Tibial artery (tissue), 4 donors: Measurements from ENCODE around the gene SYTL3.

Experiments
- DNase-seq, 2 donors: peaks; one replicate each; pipeline ENCODE4 v3.0.0-alpha.2; 2019
- H3K27ac ChIP-seq, 2 donors: fragments of 200-600 bp; sonication (generic) in 1 of 2; 1 replicate in 1 of 2; 2 replicates in 1 of 2; pipeline ENCODE4 v1.5.1; 2018 to 2019; ENCODE audit warnings: mild to moderate bottlenecking in 1 of 2
- H3K27me3 ChIP-seq, 2 donors: fragments of 200-600 bp; sonication (generic) in 1 of 2; one replicate each; pipeline versions ENCODE4 v1.5.1 to v1.6.0; 2016 to 2019
- H3K36me3 ChIP-seq, 3 donors: fragments of 200-600 bp; sonication (generic) in 2 of 3; one replicate each; pipeline ENCODE4 v1.5.1; 2016 to 2019; ENCODE audit warnings: mild to moderate bottlenecking in 2 of 3
- H3K4me1 ChIP-seq, 4 donors: fragments of 200-600 bp; sonication (generic) in 2 of 4; 1 replicate in 3 of 4; 2 replicates in 1 of 4; pipeline ENCODE4 v1.5.1; 2016 to 2019
- H3K4me3 ChIP-seq, 2 donors: fragments of 200-600 bp; sonication (generic) in 1 of 2; 1 replicate in 1 of 2; 2 replicates in 1 of 2; pipeline ENCODE4 v1.5.1; 2018 to 2019; ENCODE audit warnings: mild to moderate bottlenecking in 2 of 2
- H3K9me3 ChIP-seq, 3 donors: fragments of 200-600 bp; sonication (generic) in 1 of 3; one replicate each; pipeline ENCODE4 v1.5.1; 2016 to 2019
- CTCF ChIP-seq, 2 experiments: fragments of 200-600 bp in 1 of 2; fragments of 450-650 bp in 1 of 2; IDR thresholded peaks; one replicate each; pipeline ENCODE4 v1.5.1; 2017 to 2019; ENCODE audit warnings: antibody characterized with exemption in 2 of 2, mild to moderate bottlenecking in 1 of 2, moderate library complexity in 1 of 2
- intact Hi-C: fragments of 100-400 bp; cut with DNase I; formaldehyde crosslinking; loops from one replicate; pipeline ENCODE4 v1.15.0; 2023; ENCODE audit warnings: low total_unique reads

The SYTL3 gene

GRCh38 chr6:158760618-158761250 lies 110.9 kb downstream of the SYTL3 start:
- TF ChIP-seq CTCF (IDR thresholded peaks at IDR 0.05), result no peak
- peaks cover 0 to 24% (median 11%) of the 10 kb centered on the region in 3 donors for H3K36me3 ChIP-seq
- no peaks in the 10 kb centered on the region for H3K27me3 ChIP-seq
- DNase-seq, result peak in 1 of 2 donors; percentile 47
- H3K4me3 ChIP-seq, result no peak overlapping the region
- intact Hi-C loops, result no loop called here
- no peaks in the 10 kb centered on the region for H3K9me3 ChIP-seq
- no peaks in the 10 kb centered on the region for H3K4me1 ChIP-seq
- H3K27ac ChIP-seq, result no peak overlapping the region

- intact Hi-C loops, result no loop called here
- peak in 1 of 2 donors; percentile 47 for DNase-seq
- no peak overlapping the region for H3K27ac ChIP-seq
Measured at GRCh38 chr6:158761746-158762145, 111.9 kb downstream of the SYTL3 start.

GRCh38 chr6:158762787-158763433 lies 113.1 kb downstream of the SYTL3 start:
- peak in 1 of 2 donors; percentile 56 for DNase-seq
- Histone ChIP-seq H3K4me1 (no peaks in the 10 kb centered on the region), H3K36me3 (peaks cover 14 to 46% (median 30%) of the 10 kb centered on the region in 3 donors), H3K27me3 (no peaks in the 10 kb centered on the region), H3K4me3 (no peak overlapping the region), H3K27ac (no peak overlapping the region), H3K9me3 (no peaks in the 10 kb centered on the region)
- no peak for TF ChIP-seq CTCF (IDR thresholded peaks at IDR 0.05)
- intact Hi-C loops, result no loop called here

More at GRCh38 chr6:158761746-158762145, 111.9 kb downstream of the SYTL3 start:
- TF ChIP-seq CTCF (IDR thresholded peaks at IDR 0.05), result no peak
- Histone ChIP-seq H3K4me1 (no peaks in the 10 kb centered on the region), H3K4me3 (no peak overlapping the region), H3K9me3 (no peaks in the 10 kb centered on the region), H3K36me3 (peaks cover 2 to 35% (median 20%) of the 10 kb centered on the region in 3 donors), H3K27me3 (no peaks in the 10 kb centered on the region)

GRCh38 chr6:158763434-158764182 lies 113.8 kb downstream of the SYTL3 start:
- no peak for DNase-seq
- intact Hi-C loops, result no loop called here
- TF ChIP-seq CTCF (IDR thresholded peaks at IDR 0.05), result no peak
- Histone ChIP-seq H3K27me3 (no peaks in the 10 kb centered on the region), H3K4me3 (no peak overlapping the region), H3K4me1 (no peaks in the 10 kb centered on the region), H3K36me3 (peaks cover 21 to 53% (median 37%) of the 10 kb centered on the region in 3 donors), H3K27ac (no peak overlapping the region), H3K9me3 (no peaks in the 10 kb centered on the region)

GRCh38 chr6:158764183-158764849 lies 114.5 kb downstream of the SYTL3 start:
- DNase-seq, result peak in 1 of 2 donors; percentile 35
- Histone ChIP-seq H3K36me3 (peaks cover 28 to 60% (median 44%) of the 10 kb centered on the region in 3 donors), H3K27me3 (no peaks in the 10 kb centered on the region), H3K9me3 (no peaks in the 10 kb centered on the region), H3K27ac (no peak overlapping the region), H3K4me1 (no peaks in the 10 kb centered on the region), H3K4me3 (no peak overlapping the region)
- no peak for TF ChIP-seq CTCF (IDR thresholded peaks at IDR 0.05)
- intact Hi-C loops, result no loop called here
